Gastrocnemius medialis (tissue), 4 donors: ENCODE measurements around the gene WNT10A. TPM values are rescaled to one million over a fixed set of nuclear protein-coding genes. Genes with fewer than 3 reads are reported as not detected.

Experiments used
- ATAC-seq, 2 donors: fragments of 150-250 bp; one replicate each; pipeline ENCODE4 v1.9.1; 2016
- DNase-seq, 2 donors: peaks; one replicate each; pipeline ENCODE4 v3.0.0-alpha.2; 2019
- H3K27ac ChIP-seq, 4 donors: fragments of 200-600 bp; sonication (generic); 1 replicate in 1 of 4; 2 replicates in 3 of 4; pipeline ENCODE4 v1.5.1; 2016 to 2018; ENCODE audit warnings: mild to moderate bottlenecking in 2 of 4, moderate library complexity in 1 of 4
- H3K27me3 ChIP-seq, 3 donors: fragments of 200-600 bp; sonication (generic) in 2 of 3; 1 replicate in 1 of 3; 2 replicates in 2 of 3; pipeline versions ENCODE4 v1.5.1 to v1.6.0; 2016 to 2019; ENCODE audit warnings: mild to moderate bottlenecking in 1 of 3, moderate library complexity in 1 of 3
- H3K36me3 ChIP-seq, 2 donors: fragments of 200-600 bp; sonication (generic) in 1 of 2; one replicate each; pipeline ENCODE4 v1.5.1; 2017 to 2018
- H3K4me1 ChIP-seq, 2 donors: fragments of 200-600 bp; sonication (generic) in 1 of 2; one replicate each; pipeline ENCODE4 v1.5.1; 2016 to 2017; ENCODE audit warnings: mild to moderate bottlenecking in 2 of 2
- H3K4me3 ChIP-seq, 4 donors: fragments of 200-600 bp; sonication (generic) in 3 of 4; 1 replicate in 1 of 4; 2 replicates in 3 of 4; pipeline ENCODE4 v1.5.1; 2016 to 2019; ENCODE audit warnings: mild to moderate bottlenecking in 2 of 4
- H3K9me3 ChIP-seq, 3 donors: fragments of 200-600 bp; sonication (generic) in 2 of 3; 1 replicate in 1 of 3; 2 replicates in 2 of 3; pipeline ENCODE4 v1.5.1; 2016 to 2019
- CTCF ChIP-seq, 5 experiments: fragments of 450-650 bp in 3 of 5; fragments of 200-600 bp in 2 of 5; sonication (generic) in 2 of 5; IDR thresholded peaks in 4 of 5; conservative IDR thresholded peaks in 1 of 5; 1 replicate in 4 of 5; 2 replicates in 1 of 5; pipeline ENCODE4 v1.5.1; 2016 to 2019; ENCODE audit warnings: antibody characterized with exemption in 5 of 5, mild to moderate bottlenecking in 3 of 5, moderate library complexity in 3 of 5
- POLR2A ChIP-seq, 2 donors: fragments of 450-650 bp; IDR thresholded peaks; one replicate each; pipeline ENCODE4 v1.6.1; 2017; ENCODE audit warnings: antibody characterized with exemption in 2 of 2, mild to moderate bottlenecking in 2 of 2, moderate library complexity in 2 of 2
- in situ Hi-C, 4 donors: fragments of 200-750 bp; cut with MboI; loops; one replicate each; pipeline versions ENCODE4 v1.15.0 to v1.8.0; 2017; ENCODE audit warnings: low sequenced_read_pairs in 4 of 4
- intact Hi-C: fragments of 100-400 bp; cut with DNase I; formaldehyde crosslinking; loops from one replicate; pipeline ENCODE4 v1.15.1; 2023; ENCODE audit warnings: low total_unique reads
- total RNA-seq, 4 donors: library from RNA; depleted of rRNA; stranded (reverse); fragments of >200 nt; gene quantifications; one replicate each; pipeline versions ENCODE4 v1.1.0 to v1.2.3, GENCODE V29; 2016

Gene WNT10A
- total RNA-seq, 4 donors from 2014 or later = not detected

GRCh38 chr2:218885981-218886947, 5.6 kb downstream of the WNT10A start:
- in situ Hi-C loops = no loop called here
- TF ChIP-seq POLR2A (IDR thresholded peaks at IDR 0.05) (no peak), CTCF (IDR thresholded peaks at IDR 0.05 in 4 of 5, conservative IDR thresholded peaks at IDR 0.05 in 1 of 5) (no peak)
- Histone ChIP-seq H3K4me1 (no peaks in the 10 kb centered on the region), H3K9me3 (no peaks in the 10 kb centered on the region), H3K4me3 (no peak overlapping the region), H3K27ac (no peak overlapping the region), H3K36me3 (no peaks in the 10 kb centered on the region), H3K27me3 (peaks cover 14 to 29% (median 20%) of the 10 kb centered on the region in 3 donors)
- ATAC-seq (no peak), DNase-seq (no peak)
- intact Hi-C loops = no loop called here

GRCh38 chr2:218887079-218887478, 6.4 kb downstream of the WNT10A start:
- H3K36me3 ChIP-seq = no peaks in the 10 kb centered on the region
- H3K9me3 ChIP-seq = no peaks in the 10 kb centered on the region
- no peak overlapping the region for H3K4me3 ChIP-seq
- peaks cover 11 to 21% (median 12%) of the 10 kb centered on the region in 3 donors for H3K27me3 ChIP-seq
- H3K4me1 ChIP-seq = no peaks in the 10 kb centered on the region
- TF ChIP-seq POLR2A (IDR thresholded peaks at IDR 0.05) = no peak
- no peak for TF ChIP-seq CTCF (IDR thresholded peaks at IDR 0.05 in 4 of 5, conservative IDR thresholded peaks at IDR 0.05 in 1 of 5)
- DNase-seq (no peak), ATAC-seq (no peak)
- in situ Hi-C loops = no loop called here
- intact Hi-C loops = no loop called here
- H3K27ac ChIP-seq = no peak overlapping the region

- no peak overlapping the region for H3K4me3 ChIP-seq
- in situ Hi-C loops = no loop called here
- ATAC-seq (no peak), DNase-seq (no peak)
- H3K4me1 ChIP-seq = peaks cover 0 to 3% of the 10 kb centered on the region in 2 donors
- intact Hi-C loops = no loop called here
- no peaks in the 10 kb centered on the region for H3K9me3 ChIP-seq
- peaks cover under 1 to 11% (median 8%) of the 10 kb centered on the region in 3 donors for H3K27me3 ChIP-seq
- H3K27ac ChIP-seq = no peak overlapping the region
- no peaks in the 10 kb centered on the region for H3K36me3 ChIP-seq
- no peak for TF ChIP-seq POLR2A (IDR thresholded peaks at IDR 0.05)
- TF ChIP-seq CTCF (IDR thresholded peaks at IDR 0.05 in 4 of 5, conservative IDR thresholded peaks at IDR 0.05 in 1 of 5) = no peak
These were observed 7.7 kb downstream of the WNT10A start for GRCh38 chr2:218888341-218888740.

- Histone ChIP-seq H3K4me3 (no peak overlapping the region), H3K4me1 (peaks cover 0 to 3% of the 10 kb centered on the region in 2 donors), H3K27ac (no peak overlapping the region), H3K9me3 (no peaks in the 10 kb centered on the region), H3K36me3 (no peaks in the 10 kb centered on the region), H3K27me3 (peaks cover 14 to 22% (median 16%) of the 10 kb centered on the region in 3 donors)
- intact Hi-C loops (no loop called here), in situ Hi-C loops (no loop called here)
- DNase-seq = no peak
- TF ChIP-seq CTCF (IDR thresholded peaks at IDR 0.05 in 4 of 5, conservative IDR thresholded peaks at IDR 0.05 in 1 of 5) (no peak), POLR2A (IDR thresholded peaks at IDR 0.05) (no peak)
- ATAC-seq = no peak
These were observed 9.3 kb downstream of the WNT10A start for GRCh38 chr2:218889937-218890336.
